Suprapubic skin (tissue), 4 donors: ENCODE data around the gene RGP1.

ENCODE experiments used
- CTCF ChIP-seq, 2 donors: fragments of 200-600 bp in 1 of 2; fragments of 450-650 bp in 1 of 2; sonication (generic) in 1 of 2; IDR thresholded peaks; one replicate each; pipeline ENCODE4 v1.5.1; 2016 to 2019; ENCODE audit warnings: antibody characterized with exemption in 2 of 2, mild to moderate bottlenecking in 1 of 2, moderate library complexity in 1 of 2
- POLR2A ChIP-seq, 2 donors: fragments of 450-650 bp; IDR thresholded peaks; one replicate each; pipeline ENCODE4 v1.6.1; 2017; ENCODE audit warnings: antibody characterized with exemption in 2 of 2, mild to moderate bottlenecking in 2 of 2, moderate library complexity in 2 of 2
- POLR2AphosphoS5 ChIP-seq, 3 donors: sonication (generic); formaldehyde crosslinking; IDR thresholded peaks; one replicate each; pipeline ENCODE4 v1.6.1; 2017; ENCODE audit warnings: antibody characterized with exemption in 3 of 3

- TF ChIP-seq POLR2A (IDR thresholded peaks at IDR 0.05) (no peak), CTCF (IDR thresholded peaks at IDR 0.05) (no peak), POLR2AphosphoS5 (IDR thresholded peaks at IDR 0.05) (no peak)
Measured at GRCh38 chr9:35727676-35728040, 21.4 kb upstream of the RGP1 start.
